Lower leg skin (tissue), 4 donors: ENCODE results near the gene KLB. TPM values are rescaled to one million over a fixed set of nuclear protein-coding genes. Genes with fewer than 3 reads are reported as not detected.

Experiments used
- DNase-seq, 2 donors: peaks; one replicate each; pipeline ENCODE4 v3.0.0-alpha.2; 2019; ENCODE audit warnings: low spot score in 2 of 2
- H3K4me3 ChIP-seq: fragments of 200-600 bp; sonication (generic); 2 replicates; pipeline ENCODE4 v1.5.1; 2017; ENCODE audit warnings: mild to moderate bottlenecking, low read depth; ENCODE audit not compliant: poor library complexity, severe bottlenecking
- CTCF ChIP-seq, 3 donors: fragments of 450-650 bp; IDR thresholded peaks; one replicate each; pipeline ENCODE4 v1.5.1; 2016; ENCODE audit warnings: antibody characterized with exemption in 3 of 3, mild to moderate bottlenecking in 3 of 3, moderate library complexity in 2 of 3
- POLR2A ChIP-seq, 2 donors: fragments of 450-650 bp; IDR thresholded peaks; one replicate each; pipeline ENCODE4 v1.6.1; 2016 to 2017; ENCODE audit warnings: antibody characterized with exemption in 2 of 2, mild to moderate bottlenecking in 1 of 2, moderate library complexity in 1 of 2
- WGBS, 2 donors: methylation state at CpG; one replicate each; pipeline ENCODE4 v1.1.5; 2018; 5-methylcytosine and 5-hydroxymethylcytosine counted together
- intact Hi-C: fragments of 100-400 bp; cut with DNase I; formaldehyde crosslinking; loops from one replicate; pipeline ENCODE4 v1.15.0; 2023; ENCODE audit warnings: low total_unique reads
- total RNA-seq, 4 donors: library from RNA; depleted of rRNA; stranded (reverse); fragments of >200 nt; gene quantifications; one replicate each; pipeline ENCODE4 v1.1.0, GENCODE V29; 2016

Gene KLB
- total RNA-seq, 4 donors from 2014 or later: 0.38 to 0.74 (median 0.45) TPM

- WGBS, 2 donors: 87 to 90% methylated on average over 11 of the region's 11 CpGs
- intact Hi-C loops: no loop called here
- no peak for DNase-seq
- H3K4me3 ChIP-seq: no peak overlapping the region
- no peak for TF ChIP-seq POLR2A (IDR thresholded peaks at IDR 0.05)
- no peak for TF ChIP-seq CTCF (IDR thresholded peaks at IDR 0.05)
Measured at GRCh38 chr4:39433878-39434492, 27.3 kb downstream of the KLB start.

GRCh38 chr4:39435659-39436563, 29.2 kb downstream of the KLB start:
- H3K4me3 ChIP-seq: no peak overlapping the region
- DNase-seq: no peak
- intact Hi-C loops: no loop called here
- TF ChIP-seq CTCF (IDR thresholded peaks at IDR 0.05): no peak
- TF ChIP-seq POLR2A (IDR thresholded peaks at IDR 0.05): no peak
- WGBS, 2 donors: 62 to 66% methylated on average over 7 of the region's 7 CpGs

- intact Hi-C loops: no loop called here
- WGBS, 2 donors: 67 to 94% methylated on average over 2 of the region's 2 CpGs
- DNase-seq: no peak
- H3K4me3 ChIP-seq: no peak overlapping the region
- TF ChIP-seq POLR2A (IDR thresholded peaks at IDR 0.05): no peak
- TF ChIP-seq CTCF (IDR thresholded peaks at IDR 0.05): no peak
Measured at GRCh38 chr4:39441593-39441992, 34.9 kb downstream of the KLB start.

- TF ChIP-seq POLR2A (IDR thresholded peaks at IDR 0.05) (no peak), CTCF (IDR thresholded peaks at IDR 0.05) (no peak)
- no peak overlapping the region for H3K4me3 ChIP-seq
- intact Hi-C loops: no loop called here
- DNase-seq: no peak
- WGBS, 2 donors: 79 to 88% methylated on average over 4 of the region's 4 CpGs
Measured at GRCh38 chr4:39442998-39443397, 36.3 kb downstream of the KLB start.

GRCh38 chr4:39446483-39446841, 39.7 kb downstream of the KLB start:
- H3K4me3 ChIP-seq: no peak overlapping the region
- DNase-seq: no peak
- TF ChIP-seq POLR2A (IDR thresholded peaks at IDR 0.05) (no peak), CTCF (IDR thresholded peaks at IDR 0.05) (no peak)
- intact Hi-C loops: no loop called here
- 80 to 97% methylated on average over 17 to 20 of the region's 20 CpGs for WGBS, 2 donors
